HG02870 (cell line): ENCODE data around the gene PARP11.

Source experiments
- ATAC-seq: cut with Tn5 transposase; IDR thresholded peaks from one replicate; pipeline ENCODE4 v1.9.1; 2021; ENCODE audit warnings: mild to moderate bottlenecking, moderate library complexity; ENCODE audit not compliant: unreplicated experiment

Gene PARP11

DNA sequence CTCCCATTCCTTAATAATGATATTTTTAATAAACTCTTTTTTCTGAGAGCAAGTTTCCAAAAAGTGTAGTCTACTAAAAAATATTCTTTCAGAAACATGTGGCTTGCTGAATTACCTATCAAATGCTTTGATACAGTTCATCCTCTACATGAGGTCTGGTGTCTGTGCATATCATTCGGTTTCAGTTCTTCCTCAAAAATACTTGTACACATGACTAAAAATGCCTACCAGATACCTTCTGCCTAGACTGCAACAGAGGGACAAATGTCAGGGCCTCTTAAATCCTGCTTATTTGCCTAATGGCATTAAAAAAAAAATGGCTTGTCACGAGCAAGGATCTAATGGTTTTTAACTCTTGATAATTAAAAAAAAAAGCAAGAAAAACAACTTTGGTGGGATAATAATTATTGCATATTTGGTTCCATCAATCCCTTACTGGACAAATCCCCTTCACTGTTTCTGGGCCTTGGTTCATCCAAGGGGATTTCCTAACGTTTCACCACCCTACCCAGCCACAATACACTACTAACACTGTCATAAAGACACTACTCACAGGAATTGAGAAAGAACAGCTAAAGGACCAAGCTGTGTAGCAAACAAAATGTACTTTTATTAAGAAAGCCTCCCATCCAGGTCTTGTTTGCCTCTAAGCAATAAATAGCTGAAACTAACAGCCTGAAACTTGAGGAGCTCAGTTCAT is 45.7 kb downstream of the PARP11 start:
- no peak for ATAC-seq

- no peak for ATAC-seq
Observed at GRCh38 chr12:3821441-3821840, 51.8 kb downstream of the PARP11 start.

GRCh38 chr12:3820122-3820521 is 53.1 kb downstream of the PARP11 start:
- ATAC-seq: no peak

DNA sequence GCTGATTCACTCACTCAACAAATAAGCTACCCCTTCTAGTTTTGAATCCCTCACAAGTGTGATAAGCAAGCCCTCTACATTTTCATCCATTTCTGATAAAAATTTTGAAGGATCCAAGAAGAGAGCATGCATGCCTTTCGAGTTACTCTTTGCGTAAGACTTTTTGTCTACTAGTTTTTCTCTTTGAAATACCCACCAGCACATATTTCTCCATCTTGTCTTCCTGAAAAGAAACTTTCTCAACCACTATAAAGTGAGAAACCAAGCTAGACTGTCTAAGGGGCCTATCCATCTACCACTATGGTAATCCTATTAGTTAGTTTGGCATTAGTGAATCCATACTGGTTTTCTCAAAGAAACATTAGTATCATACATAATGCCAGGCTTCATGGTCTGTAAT is 56.9 kb downstream of the PARP11 start:
- ATAC-seq: no peak

- ATAC-seq: no peak
Observed at GRCh38 chr12:3815094-3815766, 58.0 kb downstream of the PARP11 start.

DNA sequence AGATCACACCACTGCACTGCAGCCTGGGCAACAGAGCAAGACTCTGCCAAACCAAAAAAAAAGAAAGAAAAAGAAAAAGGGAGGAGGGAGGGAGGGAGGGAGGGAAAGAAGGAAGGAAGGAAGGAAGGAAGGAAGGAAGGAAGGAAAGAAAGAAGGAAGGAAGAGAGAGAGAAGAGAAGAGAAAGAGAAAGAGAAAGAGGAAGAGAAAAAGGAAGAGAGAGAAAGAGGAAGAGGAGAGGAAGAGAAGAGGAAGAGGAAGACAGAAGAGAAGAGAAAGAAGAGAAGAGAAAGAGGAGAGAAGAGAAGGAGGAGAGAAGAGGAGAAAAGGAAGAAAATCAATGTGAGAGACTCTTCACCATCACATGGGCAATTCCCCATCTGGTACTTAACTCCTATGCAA is 62.7 kb downstream of the PARP11 start:
- no peak for ATAC-seq

GRCh38 chr12:3810016-3810370 is 63.2 kb downstream of the PARP11 start:
- ATAC-seq: no peak

GRCh38 chr12:3809357-3810015 is 63.7 kb downstream of the PARP11 start:
- no peak for ATAC-seq

- ATAC-seq: no peak
Observed at GRCh38 chr12:3805077-3805476, 68.1 kb downstream of the PARP11 start.

DNA sequence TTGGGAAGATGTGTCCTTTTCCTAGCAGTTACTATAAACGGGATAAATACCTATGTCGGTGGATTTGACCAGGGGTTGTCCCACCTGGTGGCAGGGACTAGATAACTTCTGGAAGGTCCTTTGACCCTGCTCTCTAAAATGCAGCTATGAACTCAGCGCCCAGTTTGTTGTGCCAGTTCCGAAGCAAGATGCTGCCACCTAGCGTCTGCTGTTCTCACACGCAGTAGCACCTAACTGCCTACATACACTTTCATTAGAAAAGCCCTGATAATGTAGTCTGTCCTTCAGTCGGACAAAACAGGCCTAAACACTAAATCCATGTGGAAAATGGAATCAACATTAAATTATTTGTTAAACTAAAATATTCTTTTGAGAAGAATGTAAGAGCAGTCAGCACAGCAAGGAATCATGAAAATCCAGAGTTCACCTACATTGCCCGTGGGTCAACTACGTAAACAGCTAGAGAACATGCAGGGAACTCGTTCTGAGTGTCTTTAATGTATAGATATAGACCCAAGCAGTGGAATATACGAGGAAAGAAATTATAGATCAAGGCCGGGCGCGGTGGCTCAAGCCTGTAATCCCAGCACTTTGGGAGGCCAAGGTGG is 69.2 kb downstream of the PARP11 start:
- no peak for ATAC-seq

- ATAC-seq: no peak
Observed at GRCh38 chr12:3802721-3803120, 70.5 kb downstream of the PARP11 start.

DNA sequence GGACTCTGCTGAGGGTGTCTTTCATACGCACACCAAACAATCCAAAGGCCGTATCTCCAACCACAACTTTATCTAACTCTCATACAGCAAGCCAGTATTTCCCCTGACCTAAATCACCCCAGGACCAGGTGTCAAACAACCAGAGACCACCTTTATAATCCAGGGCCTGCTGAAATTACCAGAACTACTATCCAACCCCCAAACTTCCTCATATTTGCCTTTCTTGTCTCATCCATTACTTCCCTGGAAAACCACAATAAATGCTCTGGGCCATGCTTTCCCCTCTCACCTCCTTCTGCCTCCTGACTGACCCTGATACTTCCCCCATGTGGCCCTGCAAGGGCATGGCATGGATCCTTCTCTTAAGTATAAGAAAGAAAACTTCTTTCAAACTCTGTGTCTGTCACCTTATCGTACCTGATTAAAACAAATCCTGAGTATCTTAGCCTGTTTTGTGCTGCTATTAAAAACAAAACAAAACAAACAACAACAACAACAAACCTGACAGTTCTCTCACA is 75.6 kb downstream of the PARP11 start:
- no peak for ATAC-seq

DNA sequence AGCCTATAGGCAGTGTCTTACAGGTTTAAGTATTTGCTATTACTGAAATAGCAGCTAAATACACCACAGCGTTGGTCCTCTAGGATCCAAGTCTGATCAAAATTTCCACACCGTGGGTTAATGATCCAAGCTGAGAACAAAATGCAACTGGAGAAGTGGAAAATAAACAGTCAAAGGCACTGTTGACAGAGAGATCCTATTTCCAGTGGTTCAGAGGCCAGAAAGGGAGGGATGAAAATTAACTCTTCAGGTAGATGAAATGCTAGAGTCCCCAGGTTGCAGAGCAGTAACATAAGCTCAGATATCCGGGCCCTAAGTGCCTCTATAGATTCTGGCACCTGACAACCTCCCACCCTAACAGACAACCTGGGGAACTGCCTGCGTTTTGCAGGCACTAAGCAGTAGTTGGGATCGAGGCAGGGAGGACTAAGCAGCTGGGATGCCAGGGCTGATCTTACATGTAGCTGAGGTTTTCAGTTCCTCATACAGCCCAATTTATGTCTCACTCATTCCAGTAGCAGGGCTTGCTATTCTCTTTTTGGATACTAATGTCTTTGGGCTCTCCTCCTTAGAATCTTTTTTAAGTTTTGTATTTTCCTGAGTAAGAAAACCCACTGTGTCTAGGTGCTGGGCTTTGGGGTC is 77.6 kb downstream of the PARP11 start:
- ATAC-seq: no peak

GRCh38 chr12:3795066-3795465 is 78.1 kb downstream of the PARP11 start:
- no peak for ATAC-seq

GRCh38 chr12:3792623-3793288 is 80.4 kb downstream of the PARP11 start:
- no peak for ATAC-seq

GRCh38 chr12:3791256-3791874 is 81.8 kb downstream of the PARP11 start:
- ATAC-seq: no peak

DNA sequence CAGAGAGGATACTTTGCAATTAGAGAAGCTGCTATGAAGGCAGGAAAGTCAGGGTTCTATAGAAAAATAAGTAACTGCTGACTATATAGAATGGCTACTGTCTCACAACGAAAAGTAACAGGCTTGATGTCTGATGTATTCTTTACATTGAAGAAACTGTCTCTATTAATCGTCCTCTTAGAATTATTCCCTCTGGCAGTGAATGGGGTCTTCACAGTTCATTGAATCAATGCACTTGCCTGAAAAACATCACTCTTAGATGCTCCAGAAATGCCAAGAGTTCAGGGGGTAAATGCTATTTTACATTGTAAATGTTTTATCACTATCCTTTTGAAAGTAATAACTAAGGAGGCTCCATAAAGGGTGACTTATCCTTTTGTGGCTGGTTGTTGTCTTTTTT is 82.6 kb downstream of the PARP11 start:
- ATAC-seq: no peak

GRCh38 chr12:3789838-3790237 is 83.4 kb downstream of the PARP11 start:
- ATAC-seq: no peak

- no peak for ATAC-seq
Observed at GRCh38 chr12:3777206-3777809, 95.9 kb downstream of the PARP11 start.
